GM12865 (cell line): ENCODE data around the gene CCR9.

Source experiments
- DNase-seq: peaks from one replicate; pipeline ENCODE4 v3.0.0; 2010; ENCODE audit warnings: low read depth
- H3K4me3 ChIP-seq: 2 replicates; pipeline ENCODE4 v1.5.1; 2011; ENCODE audit warnings: mild to moderate bottlenecking, low read depth, low read length, control low read depth
- TF ChIP-seq, protein P1 (sequence below): IDR thresholded peaks from 2 replicates; pipeline ENCODE4 v1.5.1; 2011; ENCODE audit warnings: low read length, control low read depth, low read depth, inconsistent platforms; ENCODE audit not compliant: insufficient read depth; ENCODE audit errors: missing control alignments

The CCR9 gene

DNA sequence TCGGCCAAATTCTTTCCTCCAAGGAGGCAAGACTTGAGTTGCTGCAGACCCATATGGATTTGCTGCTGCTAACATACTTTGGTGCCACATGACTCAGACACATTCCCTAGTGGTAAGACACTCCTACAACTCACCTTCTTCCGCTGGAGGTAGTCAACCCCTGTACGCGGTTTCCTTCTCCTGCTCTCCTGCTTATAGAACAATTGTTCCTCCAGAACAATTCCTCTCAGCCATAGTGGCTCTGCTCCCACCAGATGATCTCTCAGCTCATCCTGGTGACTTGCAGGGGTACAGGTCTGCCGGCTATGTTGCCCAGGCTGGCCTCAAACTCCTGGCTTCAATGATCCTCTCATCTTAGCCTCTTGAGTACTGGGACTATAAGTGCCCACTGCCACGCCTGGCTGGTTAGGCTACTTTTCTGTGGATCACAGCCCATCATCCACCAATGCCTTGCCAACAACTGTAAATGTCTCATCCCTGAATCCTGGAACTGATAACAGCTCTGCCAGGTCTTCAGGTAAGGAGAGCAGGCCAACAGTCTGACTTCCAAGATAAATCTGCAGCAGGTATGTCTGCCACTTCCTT is 54.5 kb downstream of the CCR9 start:
- H3K4me3 ChIP-seq, result no peak overlapping the region
- TF ChIP-seq, protein P1, sequence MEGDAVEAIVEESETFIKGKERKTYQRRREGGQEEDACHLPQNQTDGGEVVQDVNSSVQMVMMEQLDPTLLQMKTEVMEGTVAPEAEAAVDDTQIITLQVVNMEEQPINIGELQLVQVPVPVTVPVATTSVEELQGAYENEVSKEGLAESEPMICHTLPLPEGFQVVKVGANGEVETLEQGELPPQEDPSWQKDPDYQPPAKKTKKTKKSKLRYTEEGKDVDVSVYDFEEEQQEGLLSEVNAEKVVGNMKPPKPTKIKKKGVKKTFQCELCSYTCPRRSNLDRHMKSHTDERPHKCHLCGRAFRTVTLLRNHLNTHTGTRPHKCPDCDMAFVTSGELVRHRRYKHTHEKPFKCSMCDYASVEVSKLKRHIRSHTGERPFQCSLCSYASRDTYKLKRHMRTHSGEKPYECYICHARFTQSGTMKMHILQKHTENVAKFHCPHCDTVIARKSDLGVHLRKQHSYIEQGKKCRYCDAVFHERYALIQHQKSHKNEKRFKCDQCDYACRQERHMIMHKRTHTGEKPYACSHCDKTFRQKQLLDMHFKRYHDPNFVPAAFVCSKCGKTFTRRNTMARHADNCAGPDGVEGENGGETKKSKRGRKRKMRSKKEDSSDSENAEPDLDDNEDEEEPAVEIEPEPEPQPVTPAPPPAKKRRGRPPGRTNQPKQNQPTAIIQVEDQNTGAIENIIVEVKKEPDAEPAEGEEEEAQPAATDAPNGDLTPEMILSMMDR, result no peak
- no peak for DNase-seq

DNA sequence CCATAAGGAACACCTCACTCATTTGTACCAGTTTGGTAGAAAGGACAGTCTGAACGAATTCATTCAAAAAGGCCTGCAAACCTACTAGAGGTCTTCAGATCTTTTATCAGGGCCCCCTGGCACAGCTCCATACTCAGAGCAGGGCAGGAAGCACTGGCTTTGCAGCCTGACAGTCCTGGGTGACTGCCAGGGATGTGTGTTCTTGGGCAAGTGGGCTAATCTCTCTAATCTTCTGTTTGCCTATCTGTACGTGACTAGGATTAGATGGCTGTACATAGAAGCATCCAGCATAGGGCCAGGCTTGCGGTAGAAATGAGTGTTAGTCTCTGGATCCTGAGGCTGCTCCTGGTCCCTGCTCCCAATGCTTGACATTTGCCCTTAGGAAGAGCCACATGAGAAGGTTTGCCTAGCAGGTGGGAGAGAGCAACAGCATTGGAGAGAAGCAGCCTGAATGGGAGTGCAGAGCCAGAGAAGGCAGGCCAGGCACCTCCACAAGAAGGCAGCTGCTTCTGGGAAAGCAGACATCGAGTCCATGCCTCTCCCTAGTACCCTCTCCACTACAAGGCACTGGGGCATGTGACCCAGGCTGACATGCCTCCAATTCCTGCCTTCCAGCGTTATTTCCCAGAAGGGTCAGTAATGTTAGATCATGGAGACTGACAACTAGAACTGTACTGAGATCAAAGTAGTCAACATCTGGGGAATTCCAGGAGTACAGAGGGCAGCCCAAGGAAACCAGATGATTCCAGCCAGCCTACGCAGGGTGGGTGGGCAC is 55.9 kb downstream of the CCR9 start:
- DNase-seq, result no peak
- TF ChIP-seq, protein P1, result no peak
- no peak overlapping the region for H3K4me3 ChIP-seq

DNA sequence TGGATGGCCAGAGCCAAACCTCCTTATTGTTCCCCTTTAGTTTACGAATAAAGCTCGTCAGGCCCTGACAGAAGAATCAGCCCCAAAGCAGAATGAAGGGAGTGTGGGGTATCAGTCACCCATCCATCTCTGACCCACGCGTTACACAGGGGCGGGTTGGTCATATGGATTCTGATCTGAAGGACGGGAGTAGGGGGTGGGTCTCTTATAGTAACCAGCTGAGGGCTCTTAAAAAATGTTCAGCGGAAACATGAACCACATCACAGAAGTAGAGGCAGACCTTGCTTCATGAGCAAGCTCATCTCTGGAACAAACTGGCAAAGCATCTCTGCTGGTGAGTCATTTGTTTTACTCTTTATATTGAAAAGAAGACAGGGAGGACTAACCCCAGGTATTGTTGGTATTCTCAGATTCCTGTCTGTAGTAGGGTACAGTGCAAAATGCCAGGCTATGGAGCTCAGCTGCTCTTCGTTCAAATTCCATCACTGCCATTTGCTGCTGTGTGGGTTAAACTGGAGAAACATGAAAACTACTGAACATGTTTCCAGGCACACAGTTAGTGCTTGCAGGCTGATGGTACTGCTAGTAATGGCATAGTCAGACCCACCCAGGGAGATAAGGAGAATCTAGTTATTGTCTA is 57.0 kb downstream of the CCR9 start, which contains the start of gene CXCR6:
CXCR6 (plus strand) TSS at position 258 of the 640 bp plus-strand sequence. CDS start 3,018 bp downstream, outside the sequence.
- H3K4me3 ChIP-seq, result no peak within 1 kb of the TSS
- TF ChIP-seq, protein P1, result no peak
- no peak for DNase-seq

DNA sequence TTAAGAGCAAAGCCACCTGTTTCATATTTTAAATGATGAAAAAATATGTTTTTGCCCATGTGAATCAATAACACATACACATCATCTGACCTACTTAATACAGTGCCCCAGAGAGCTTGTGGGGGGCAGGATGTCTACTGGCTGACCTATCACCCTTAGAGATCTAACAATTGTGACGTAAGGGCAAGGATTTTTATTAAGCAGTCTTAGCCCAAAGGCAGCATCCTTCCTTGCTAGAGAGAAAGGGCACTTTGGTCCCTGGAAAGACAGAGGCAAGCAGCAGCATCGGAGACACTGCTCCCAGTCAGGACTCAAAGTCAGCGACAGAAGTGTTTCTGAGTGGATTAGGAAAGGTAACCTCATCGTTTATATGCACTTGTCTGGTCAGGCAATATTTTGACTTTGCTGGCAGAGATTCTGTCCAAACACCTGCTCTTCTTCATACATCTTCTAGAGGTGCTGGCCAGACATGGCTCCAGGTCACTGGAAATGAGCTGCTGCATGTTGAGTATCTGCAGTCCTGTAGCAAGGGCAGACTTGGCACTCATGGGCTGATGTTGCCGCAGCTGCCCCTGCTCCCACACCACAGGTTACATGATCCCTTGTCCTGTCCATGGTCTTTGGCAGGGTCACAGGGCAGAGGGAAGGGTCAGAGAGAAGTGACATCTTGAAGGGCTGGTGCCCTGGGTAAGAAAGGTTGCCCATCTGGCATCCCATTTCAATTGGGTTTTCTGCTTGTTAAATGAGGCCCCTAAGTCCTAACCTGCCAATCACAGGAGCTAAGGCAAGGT is 58.7 kb downstream of the CCR9 start:
- no peak for DNase-seq
- TF ChIP-seq, protein P1, result no peak
- no peak overlapping the region for H3K4me3 ChIP-seq

DNA sequence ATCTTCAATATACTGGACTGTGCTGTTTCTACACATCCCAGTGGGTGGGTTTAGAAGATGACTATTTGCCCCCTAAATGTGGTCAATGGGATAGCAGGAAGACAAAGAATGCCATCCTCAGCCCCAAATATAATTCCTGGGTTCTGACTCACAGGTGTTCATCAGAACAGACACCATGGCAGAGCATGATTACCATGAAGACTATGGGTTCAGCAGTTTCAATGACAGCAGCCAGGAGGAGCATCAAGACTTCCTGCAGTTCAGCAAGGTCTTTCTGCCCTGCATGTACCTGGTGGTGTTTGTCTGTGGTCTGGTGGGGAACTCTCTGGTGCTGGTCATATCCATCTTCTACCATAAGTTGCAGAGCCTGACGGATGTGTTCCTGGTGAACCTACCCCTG is 60.0 kb downstream of the CCR9 start:
- TF ChIP-seq, protein P1, result no peak
- no peak overlapping the region for H3K4me3 ChIP-seq
- no peak for DNase-seq

DNA sequence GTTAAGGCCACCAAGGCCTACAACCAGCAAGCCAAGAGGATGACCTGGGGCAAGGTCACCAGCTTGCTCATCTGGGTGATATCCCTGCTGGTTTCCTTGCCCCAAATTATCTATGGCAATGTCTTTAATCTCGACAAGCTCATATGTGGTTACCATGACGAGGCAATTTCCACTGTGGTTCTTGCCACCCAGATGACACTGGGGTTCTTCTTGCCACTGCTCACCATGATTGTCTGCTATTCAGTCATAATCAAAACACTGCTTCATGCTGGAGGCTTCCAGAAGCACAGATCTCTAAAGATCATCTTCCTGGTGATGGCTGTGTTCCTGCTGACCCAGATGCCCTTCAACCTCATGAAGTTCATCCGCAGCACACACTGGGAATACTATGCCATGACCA is 60.5 kb downstream of the CCR9 start:
- DNase-seq, result no peak
- H3K4me3 ChIP-seq, result no peak overlapping the region
- TF ChIP-seq, protein P1, result no peak
